Astrocyte (in vitro differentiated cells and primary cell): ENCODE data around the gene RASSF5.

Experiments
- EZH2 ChIP-seq: IDR thresholded peaks from 2 replicates; pipeline ENCODE4 v1.6.1; 2012; ENCODE audit warnings: mild to moderate bottlenecking, low read length, inconsistent platforms; ENCODE audit not compliant: insufficient read depth
- TF ChIP-seq, protein P1 (sequence below): IDR thresholded peaks from 2 replicates; pipeline ENCODE4 v1.5.1; 2011; ENCODE audit warnings: low read depth, mild to moderate bottlenecking, inconsistent platforms, low read length, moderate library complexity; ENCODE audit not compliant: insufficient read depth

DNA sequence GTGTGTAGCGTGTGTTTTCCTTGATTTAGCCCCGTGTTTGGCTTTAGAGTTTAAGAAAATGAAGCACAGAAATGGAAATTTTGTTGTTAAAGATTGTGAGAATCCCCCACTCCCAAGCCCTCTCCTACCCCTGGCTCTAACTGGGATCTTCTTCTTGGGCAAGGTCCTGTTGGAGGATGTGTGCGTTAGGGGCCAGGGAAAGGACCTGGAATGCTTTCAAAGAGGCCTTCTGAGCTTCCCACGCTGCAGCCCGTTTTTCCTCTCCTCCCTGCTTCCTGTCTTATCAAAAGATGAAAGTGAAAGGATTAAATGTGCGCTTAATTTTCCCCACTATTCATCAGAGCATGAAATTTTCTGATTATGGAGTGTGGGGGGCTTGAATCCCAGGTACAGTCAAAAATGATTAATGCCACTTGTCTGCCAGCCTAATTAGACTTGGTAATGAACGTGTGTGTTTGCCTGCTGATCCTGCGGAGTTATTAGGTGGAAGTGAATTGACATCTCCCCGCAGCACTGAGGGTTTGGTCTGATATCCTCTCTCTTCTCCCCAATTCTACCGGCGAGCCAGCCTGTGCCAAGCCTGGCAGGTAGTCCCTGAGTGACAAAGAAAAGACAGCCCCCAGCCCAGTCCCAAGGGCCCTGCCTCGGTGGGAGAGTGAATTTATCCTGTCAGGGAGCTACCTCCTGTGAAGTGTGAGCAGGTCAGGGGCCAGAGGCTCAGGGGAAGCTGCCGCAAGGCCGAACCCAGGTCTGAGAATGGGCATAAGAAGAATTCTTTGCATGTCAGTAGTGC, 4.9 kb downstream of the RASSF5 start:
- TF ChIP-seq, protein P1, sequence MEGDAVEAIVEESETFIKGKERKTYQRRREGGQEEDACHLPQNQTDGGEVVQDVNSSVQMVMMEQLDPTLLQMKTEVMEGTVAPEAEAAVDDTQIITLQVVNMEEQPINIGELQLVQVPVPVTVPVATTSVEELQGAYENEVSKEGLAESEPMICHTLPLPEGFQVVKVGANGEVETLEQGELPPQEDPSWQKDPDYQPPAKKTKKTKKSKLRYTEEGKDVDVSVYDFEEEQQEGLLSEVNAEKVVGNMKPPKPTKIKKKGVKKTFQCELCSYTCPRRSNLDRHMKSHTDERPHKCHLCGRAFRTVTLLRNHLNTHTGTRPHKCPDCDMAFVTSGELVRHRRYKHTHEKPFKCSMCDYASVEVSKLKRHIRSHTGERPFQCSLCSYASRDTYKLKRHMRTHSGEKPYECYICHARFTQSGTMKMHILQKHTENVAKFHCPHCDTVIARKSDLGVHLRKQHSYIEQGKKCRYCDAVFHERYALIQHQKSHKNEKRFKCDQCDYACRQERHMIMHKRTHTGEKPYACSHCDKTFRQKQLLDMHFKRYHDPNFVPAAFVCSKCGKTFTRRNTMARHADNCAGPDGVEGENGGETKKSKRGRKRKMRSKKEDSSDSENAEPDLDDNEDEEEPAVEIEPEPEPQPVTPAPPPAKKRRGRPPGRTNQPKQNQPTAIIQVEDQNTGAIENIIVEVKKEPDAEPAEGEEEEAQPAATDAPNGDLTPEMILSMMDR: no peak
- TF ChIP-seq EZH2: no peak
